OCI-LY1 (cell line): ENCODE measurements around the gene ANKRD13B.

ENCODE experiments used
- EZH2 ChIP-seq: fragments of 200-600 bp; sonication (generic), shearing (Covaris generic); IDR thresholded peaks from 2 replicates; pipeline ENCODE4 v1.8.0; 2017; ENCODE audit warnings: borderline replicate concordance, mixed run types, mild to moderate bottlenecking, antibody characterized with exemption, low read length, moderate library complexity, mixed read lengths
- TF ChIP-seq, protein P1 (sequence below): fragments of 200-600 bp; sonication (generic), shearing (Covaris generic); IDR thresholded peaks from 2 replicates; pipeline ENCODE4 v1.5.1; 2017; ENCODE audit warnings: mild to moderate bottlenecking, antibody characterized with exemption, low read length, moderate library complexity, mixed read lengths

DNA sequence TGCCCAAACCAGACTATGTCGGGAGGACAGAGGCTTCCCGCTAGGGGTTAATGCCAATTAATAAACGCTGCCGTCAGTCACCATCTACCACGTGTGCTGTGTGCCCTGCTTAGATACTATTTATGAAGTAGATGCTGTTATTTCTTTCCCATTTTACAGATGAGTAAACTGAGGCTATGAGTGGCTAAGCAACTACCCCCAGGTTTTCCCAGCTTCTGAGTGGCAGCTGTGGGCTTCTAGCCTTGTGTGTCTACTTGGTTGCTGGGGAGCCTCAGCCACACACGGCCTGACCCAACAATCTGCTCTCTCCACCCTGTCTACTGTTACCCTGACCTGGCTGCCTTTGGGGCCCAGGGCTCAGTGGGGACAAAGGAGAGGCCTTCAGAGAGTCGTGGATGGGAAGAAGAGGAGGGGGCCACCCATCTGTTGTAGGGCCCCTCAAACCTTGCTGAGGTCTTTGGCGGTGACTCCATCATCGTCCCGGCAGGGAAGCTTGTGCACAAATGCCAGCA is 10.6 kb upstream of the ANKRD13B start:
- TF ChIP-seq, protein P1, sequence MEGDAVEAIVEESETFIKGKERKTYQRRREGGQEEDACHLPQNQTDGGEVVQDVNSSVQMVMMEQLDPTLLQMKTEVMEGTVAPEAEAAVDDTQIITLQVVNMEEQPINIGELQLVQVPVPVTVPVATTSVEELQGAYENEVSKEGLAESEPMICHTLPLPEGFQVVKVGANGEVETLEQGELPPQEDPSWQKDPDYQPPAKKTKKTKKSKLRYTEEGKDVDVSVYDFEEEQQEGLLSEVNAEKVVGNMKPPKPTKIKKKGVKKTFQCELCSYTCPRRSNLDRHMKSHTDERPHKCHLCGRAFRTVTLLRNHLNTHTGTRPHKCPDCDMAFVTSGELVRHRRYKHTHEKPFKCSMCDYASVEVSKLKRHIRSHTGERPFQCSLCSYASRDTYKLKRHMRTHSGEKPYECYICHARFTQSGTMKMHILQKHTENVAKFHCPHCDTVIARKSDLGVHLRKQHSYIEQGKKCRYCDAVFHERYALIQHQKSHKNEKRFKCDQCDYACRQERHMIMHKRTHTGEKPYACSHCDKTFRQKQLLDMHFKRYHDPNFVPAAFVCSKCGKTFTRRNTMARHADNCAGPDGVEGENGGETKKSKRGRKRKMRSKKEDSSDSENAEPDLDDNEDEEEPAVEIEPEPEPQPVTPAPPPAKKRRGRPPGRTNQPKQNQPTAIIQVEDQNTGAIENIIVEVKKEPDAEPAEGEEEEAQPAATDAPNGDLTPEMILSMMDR: no peak
- no peak for TF ChIP-seq EZH2
